Nephron progenitor cell (in vitro differentiated cells): Measurements from ENCODE around the gene FBXO40.

ENCODE experiments used
- DNase-seq: peaks from one replicate; pipeline ENCODE4 v3.0.0; 2021
- H3K27ac Mint-ChIP-seq: 2 replicates; pipeline ENCODE4 v1.8.0; 2021; ENCODE audit warnings: mild to moderate bottlenecking, moderate library complexity, mixed read lengths
- H3K27me3 Mint-ChIP-seq: 2 replicates; pipeline ENCODE4 v1.8.0; 2021; ENCODE audit warnings: mild to moderate bottlenecking, low read depth, mixed read lengths; ENCODE audit not compliant: poor library complexity
- H3K36me3 Mint-ChIP-seq: 2 replicates; pipeline ENCODE4 v1.8.0; 2021; ENCODE audit warnings: low read depth, mixed read lengths
- H3K4me1 Mint-ChIP-seq: 2 replicates; pipeline ENCODE4 v1.8.0; 2021; ENCODE audit warnings: mixed read lengths
- H3K4me3 Mint-ChIP-seq: 2 replicates; pipeline ENCODE4 v1.8.0; 2021; ENCODE audit warnings: mild to moderate bottlenecking, moderate library complexity, mixed read lengths
- H3K9me3 Mint-ChIP-seq: 2 replicates; pipeline ENCODE4 v1.8.0; 2021; ENCODE audit warnings: mild to moderate bottlenecking, moderate library complexity, mixed read lengths
- TF ChIP-seq, protein P1 (sequence below): fragments of 200-600 bp; sonication (generic); IDR thresholded peaks from 2 replicates; pipeline ENCODE4 v1.5.0; 2021; ENCODE audit warnings: antibody characterized with exemption

The FBXO40 gene

DNA sequence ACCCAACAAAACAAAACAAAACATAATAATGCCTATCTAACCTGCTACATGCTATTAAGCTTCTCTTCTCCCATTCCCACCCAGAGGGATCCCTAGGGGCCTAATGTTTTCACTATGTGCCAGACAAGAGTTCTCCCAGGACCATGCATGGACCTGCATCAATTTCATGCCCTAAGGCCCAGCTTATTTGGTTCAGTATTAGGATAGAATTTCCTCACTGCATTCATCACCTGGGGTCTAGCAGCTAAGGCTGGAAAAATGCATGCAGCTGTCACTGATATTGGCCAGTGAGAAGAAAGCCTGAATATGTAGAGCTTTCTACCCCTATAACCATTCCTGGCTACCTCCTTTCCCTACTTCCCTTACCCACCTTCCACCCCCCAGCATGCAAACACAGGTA, 69.6 kb downstream of the FBXO40 start:
- peaks cover 33% of the 10 kb centered on the region for H3K36me3 Mint-ChIP-seq
- no peaks in the 10 kb centered on the region for H3K27me3 Mint-ChIP-seq

DNA sequence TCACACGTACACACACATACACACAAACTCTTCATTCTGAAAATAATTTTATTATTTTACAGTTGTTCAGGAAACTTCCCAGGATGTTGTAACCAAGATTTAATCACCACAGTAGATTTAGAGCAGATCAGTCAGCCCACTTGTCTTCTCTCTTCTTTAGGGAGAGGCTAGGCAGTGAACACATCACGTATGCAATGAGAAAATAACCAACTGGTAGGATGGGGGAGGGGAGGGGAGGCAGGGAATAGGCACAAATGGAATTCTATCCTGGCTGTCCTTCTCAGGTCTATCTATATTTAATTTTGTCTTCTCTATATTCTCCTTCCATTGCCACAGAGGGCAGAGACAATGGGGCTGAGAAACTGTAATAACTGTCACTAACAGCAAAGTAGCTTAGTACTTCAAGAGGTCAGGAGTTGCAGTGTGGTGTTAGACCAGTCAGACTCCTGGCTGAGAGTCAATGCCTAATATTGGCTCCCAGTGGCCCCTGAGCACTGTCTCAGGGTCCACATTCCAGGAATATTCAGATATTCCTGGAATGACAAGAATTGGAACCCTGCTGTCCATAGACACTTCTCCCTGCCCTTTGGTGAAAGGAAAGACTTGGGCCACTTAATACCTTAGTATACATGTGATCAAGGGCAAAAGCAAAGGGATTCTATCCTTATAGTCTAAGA, 70.1 kb downstream of the FBXO40 start:
- Mint-ChIP-seq H3K9me3 (no peaks in the 10 kb centered on the region), H3K4me1 (no peaks in the 10 kb centered on the region), H3K27me3 (no peaks in the 10 kb centered on the region), H3K27ac (no peak overlapping the region), H3K4me3 (no peak overlapping the region), H3K36me3 (peaks cover 33% of the 10 kb centered on the region)
- TF ChIP-seq, protein P1, sequence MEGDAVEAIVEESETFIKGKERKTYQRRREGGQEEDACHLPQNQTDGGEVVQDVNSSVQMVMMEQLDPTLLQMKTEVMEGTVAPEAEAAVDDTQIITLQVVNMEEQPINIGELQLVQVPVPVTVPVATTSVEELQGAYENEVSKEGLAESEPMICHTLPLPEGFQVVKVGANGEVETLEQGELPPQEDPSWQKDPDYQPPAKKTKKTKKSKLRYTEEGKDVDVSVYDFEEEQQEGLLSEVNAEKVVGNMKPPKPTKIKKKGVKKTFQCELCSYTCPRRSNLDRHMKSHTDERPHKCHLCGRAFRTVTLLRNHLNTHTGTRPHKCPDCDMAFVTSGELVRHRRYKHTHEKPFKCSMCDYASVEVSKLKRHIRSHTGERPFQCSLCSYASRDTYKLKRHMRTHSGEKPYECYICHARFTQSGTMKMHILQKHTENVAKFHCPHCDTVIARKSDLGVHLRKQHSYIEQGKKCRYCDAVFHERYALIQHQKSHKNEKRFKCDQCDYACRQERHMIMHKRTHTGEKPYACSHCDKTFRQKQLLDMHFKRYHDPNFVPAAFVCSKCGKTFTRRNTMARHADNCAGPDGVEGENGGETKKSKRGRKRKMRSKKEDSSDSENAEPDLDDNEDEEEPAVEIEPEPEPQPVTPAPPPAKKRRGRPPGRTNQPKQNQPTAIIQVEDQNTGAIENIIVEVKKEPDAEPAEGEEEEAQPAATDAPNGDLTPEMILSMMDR: no peak
- DNase-seq: no peak

More for the DNA sequence above, 69.6 kb downstream of the FBXO40 start:
- no peak overlapping the region for H3K27ac Mint-ChIP-seq
- TF ChIP-seq, protein P1: no peak
- H3K4me3 Mint-ChIP-seq: no peak overlapping the region
- no peaks in the 10 kb centered on the region for H3K9me3 Mint-ChIP-seq
- DNase-seq: no peak
- H3K4me1 Mint-ChIP-seq: no peaks in the 10 kb centered on the region

DNA sequence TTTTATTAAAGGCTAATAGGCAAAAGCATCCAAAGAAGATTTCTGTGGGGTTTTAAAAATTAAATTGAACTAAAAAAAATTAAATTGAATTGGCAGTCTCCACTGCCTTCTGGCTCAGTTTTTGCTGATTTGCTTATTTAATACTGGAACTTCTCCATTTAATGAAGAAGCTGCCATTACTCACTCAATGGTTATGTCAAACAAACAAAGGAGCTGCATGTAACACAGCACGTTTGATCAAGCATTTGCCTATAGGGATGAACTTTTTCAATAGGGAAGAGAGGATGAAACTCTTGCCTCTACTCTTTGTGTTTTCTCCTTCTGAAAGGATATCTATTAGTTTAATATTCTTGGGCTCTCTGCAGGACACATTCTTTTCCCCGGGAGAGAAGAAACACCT, 72.3 kb downstream of the FBXO40 start:
- H3K4me1 Mint-ChIP-seq: no peaks in the 10 kb centered on the region
- H3K36me3 Mint-ChIP-seq: peaks cover 41% of the 10 kb centered on the region
- TF ChIP-seq, protein P1: no peak
- no peak overlapping the region for H3K4me3 Mint-ChIP-seq
- no peak overlapping the region for H3K27ac Mint-ChIP-seq
- no peaks in the 10 kb centered on the region for H3K9me3 Mint-ChIP-seq
- no peak for DNase-seq
- H3K27me3 Mint-ChIP-seq: no peaks in the 10 kb centered on the region

DNA sequence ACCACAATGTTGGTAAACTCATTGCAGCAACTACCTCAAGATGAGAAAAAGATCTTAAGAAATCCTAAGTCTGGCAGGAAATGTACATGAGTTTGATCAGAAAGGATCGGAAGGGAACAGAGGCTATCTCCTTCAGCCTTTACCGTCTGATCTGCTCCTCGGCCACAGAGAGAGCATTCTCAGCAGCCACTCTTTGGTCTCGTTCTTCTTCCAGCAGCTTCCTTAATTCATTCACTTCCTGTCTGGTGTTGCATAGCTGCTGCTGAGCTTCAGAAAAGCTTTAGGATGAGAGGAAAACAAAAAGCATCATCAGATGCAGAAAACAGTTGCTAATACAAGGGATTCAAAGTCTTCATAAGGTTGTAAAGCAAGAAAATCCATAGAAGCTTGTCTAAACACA, 74.2 kb downstream of the FBXO40 start:
- TF ChIP-seq, protein P1: no peak
- H3K4me3 Mint-ChIP-seq: no peak overlapping the region
- H3K36me3 Mint-ChIP-seq: peaks cover 48% of the 10 kb centered on the region
- H3K4me1 Mint-ChIP-seq: no peaks in the 10 kb centered on the region
- peak overlapping the region; percentile 53 for H3K27ac Mint-ChIP-seq
- no peak for DNase-seq
- H3K9me3 Mint-ChIP-seq: no peaks in the 10 kb centered on the region
- H3K27me3 Mint-ChIP-seq: no peaks in the 10 kb centered on the region

DNA sequence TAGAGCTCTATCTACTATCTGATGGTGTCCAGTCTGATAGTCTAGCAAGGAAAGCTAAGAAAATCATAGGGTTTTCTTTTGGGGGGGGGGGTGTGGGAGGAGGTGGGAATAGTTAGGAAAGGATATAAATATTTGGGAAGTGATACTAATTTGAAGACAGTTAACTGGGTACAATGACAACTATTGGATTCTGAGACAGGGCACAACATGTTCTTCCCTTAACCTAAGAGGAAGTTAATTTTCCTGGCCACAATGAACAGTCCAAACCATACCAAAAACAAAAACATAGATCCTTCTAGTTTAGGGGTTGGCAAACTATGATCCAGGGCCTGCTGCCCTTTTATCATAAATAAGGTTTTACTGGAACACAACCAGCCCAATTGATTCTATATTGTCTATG, 77.5 kb downstream of the FBXO40 start:
- no peaks in the 10 kb centered on the region for H3K9me3 Mint-ChIP-seq
- no peak overlapping the region for H3K27ac Mint-ChIP-seq
- H3K4me1 Mint-ChIP-seq: no peaks in the 10 kb centered on the region
- DNase-seq: no peak
- TF ChIP-seq, protein P1: no peak
- no peak overlapping the region for H3K4me3 Mint-ChIP-seq
- peaks cover 57% of the 10 kb centered on the region for H3K36me3 Mint-ChIP-seq
- H3K27me3 Mint-ChIP-seq: no peaks in the 10 kb centered on the region

DNA sequence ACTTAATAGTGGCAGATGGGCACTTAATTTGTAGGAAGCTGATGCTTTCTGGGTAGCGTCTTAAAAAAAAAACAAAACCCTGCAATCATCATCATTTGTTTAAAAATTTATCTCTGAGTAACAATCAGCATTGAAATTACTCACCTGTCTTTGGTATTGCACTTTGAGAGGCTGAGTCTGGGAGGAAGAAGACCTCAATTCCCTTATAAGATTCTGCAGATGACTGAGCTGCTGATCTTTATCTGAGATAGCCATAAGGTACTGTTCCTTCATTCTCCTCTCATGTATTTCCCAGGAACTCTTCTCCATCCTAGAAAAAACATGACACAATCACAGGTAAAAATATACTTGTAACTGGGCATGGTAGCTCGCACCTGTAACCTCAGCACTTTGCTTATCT, 84.0 kb downstream of the FBXO40 start:
- no peaks in the 10 kb centered on the region for H3K9me3 Mint-ChIP-seq
- TF ChIP-seq, protein P1: no peak
- H3K27ac Mint-ChIP-seq: no peak overlapping the region
- no peaks in the 10 kb centered on the region for H3K4me1 Mint-ChIP-seq
- H3K4me3 Mint-ChIP-seq: no peak overlapping the region
- H3K36me3 Mint-ChIP-seq: peaks cover 75% of the 10 kb centered on the region
- no peak for DNase-seq
- H3K27me3 Mint-ChIP-seq: no peaks in the 10 kb centered on the region
